Activated gamma-delta T cell (primary cell): ENCODE data around the gene SENP1.

Source experiments
- DNase-seq: peaks from one replicate; lab custom pipeline; 2025; lab: John Stamatoyannopoulos, UW

SENP1 gene

GRCh38 chr12:48067250-48067938 is 38.5 kb downstream of the SENP1 start:
- no peak for DNase-seq

GRCh38 chr12:48065041-48065440 is 40.8 kb downstream of the SENP1 start:
- DNase-seq = no peak

DNA sequence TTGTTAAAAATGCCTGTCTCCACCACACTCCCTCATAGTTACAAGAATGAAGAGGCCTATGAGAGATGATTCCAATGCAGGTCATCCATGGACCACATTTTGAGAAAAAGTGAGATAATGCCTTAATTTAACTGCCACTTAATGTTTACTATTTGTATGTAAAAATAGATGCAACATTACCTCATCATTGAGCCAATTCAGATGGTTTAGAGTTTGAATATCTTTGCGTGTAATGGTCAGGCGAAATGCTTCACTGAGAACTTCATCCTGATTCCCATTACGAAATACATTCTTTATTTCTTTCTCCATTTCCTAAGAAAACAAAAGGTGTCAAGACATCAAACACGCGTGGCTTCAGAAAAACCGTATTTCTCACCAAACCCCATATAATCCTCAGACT is 42.3 kb downstream of the SENP1 start:
- DNase-seq = no peak

DNA sequence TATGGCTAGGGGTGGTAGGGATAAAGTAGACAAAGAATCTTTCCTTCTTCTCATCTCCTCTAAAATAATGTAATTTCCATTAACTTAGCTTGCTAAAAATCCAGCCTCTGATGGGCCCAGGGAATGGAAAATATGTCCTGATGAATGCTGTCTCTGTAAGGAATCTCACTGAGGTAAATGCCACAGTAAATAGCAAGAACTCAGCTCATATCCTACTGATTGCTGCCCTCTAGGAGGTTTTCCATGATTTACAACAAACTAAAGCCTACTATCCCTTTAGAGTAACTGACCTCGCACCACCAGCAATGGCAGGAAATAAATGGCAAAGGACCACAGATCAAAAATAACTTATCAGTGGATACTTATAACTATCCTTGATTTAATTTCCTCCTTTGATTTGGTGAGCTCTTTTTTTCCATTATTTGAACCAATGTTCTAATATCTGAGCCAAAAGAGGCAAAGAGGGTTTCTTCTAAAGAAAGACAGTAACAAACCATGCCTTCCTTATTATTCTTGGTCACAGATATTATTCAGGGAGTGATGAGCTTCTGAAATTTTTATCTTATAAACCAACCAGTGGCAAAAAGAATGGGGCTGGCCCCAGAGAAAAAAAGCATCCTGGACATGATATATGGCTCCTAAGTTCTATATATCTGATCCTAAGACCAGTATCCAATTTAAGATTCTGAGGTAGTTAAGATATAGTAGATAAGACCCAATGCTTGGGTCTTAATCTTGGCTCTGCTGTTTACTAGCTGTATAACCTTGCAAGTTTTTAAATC is 43.8 kb downstream of the SENP1 start:
- no peak for DNase-seq

DNA sequence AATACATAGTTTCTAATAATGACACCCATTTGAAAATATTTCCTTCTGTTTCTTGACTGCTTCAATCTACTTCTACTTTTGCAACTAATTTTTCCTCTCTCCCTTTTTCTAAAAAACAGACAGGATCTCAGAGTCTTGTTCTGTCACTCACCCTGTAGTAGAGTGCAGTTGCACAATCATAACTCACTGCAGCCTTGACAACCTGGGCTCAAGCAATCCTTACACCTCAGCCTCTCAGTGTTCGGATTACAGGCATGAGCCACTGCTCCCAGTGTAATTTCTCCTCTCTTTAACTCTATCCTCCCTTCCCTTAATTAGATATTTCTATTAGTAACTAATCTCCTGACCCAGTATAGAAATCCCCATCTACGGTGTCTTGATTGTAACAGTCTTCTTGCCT is 45.4 kb downstream of the SENP1 start:
- no peak for DNase-seq

DNA sequence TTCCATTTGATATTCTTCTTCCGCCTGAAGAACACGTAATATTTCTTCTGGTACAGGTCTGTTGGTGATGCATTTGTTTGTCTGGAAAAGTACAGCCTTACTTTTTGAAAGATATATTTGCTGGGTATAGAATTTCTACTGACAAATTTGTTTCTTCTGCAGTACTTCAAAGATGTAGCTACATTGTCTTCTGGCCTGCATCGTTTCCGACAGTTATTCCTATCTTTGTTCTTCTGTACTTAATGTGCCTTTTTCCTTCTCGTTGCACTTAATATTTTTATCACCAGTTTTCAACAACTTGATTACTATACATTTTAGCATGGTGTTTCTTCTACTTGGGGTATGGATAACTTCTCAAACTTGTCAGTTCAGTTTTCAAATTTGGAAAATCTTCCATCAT is 47.1 kb downstream of the SENP1 start:
- DNase-seq = no peak

DNA sequence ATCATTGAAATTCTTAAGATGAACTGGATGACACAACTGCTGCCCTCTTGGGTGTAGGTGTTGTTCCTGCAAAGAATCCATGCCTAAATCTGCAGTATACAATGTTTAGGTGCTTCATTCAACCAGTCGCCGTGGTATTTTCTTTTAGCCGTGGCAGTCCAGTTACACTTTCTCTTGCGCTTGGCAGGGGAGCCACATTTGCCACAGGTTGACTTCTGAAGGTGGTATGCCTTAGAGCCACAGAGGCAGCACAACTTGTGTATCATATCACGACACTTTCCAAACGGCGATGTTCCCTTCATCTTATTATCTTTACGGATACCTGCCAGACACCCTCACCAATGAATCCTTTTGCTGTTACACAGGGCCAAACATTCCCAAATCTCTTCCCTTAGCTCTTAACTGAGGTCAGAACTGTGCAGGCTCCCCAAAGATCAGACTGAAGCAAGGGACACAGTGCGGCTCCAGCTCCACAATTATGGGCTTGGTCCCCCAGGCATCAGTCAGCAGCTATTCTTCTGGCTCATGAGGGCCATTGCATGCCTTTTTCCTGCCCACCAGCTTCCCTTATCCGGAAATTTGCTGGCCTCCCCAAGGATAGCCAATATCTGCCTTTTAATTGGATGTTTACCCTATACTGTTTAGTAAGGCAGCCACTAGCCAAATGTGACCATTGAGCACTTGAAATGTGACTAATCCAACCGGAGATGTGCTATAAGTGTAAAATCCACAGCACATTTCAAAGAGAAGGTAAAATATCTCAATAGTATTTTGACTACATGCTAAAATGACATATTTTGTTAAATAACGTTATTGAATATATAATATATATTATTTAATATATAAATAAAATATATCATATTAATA is 50.7 kb downstream of the SENP1 start:
- no peak for DNase-seq

DNA sequence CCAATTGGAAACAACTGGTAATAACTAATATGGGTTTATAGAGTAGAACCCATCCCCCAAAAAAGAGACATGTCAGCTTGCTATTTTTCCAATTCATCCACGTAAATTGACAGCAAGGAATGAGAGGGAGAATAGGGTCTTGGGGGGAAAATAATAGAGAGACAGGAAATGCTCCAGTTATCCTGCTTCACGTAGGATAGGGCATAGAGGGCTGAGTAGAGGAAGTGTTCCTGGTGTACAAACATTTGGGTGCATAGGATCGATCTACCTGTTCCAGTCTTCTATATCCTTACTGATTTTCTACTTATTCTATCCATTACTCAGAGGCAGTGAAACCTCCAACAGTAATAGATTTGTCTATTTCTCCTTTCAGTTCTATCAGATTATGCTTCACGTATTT is 52.0 kb downstream of the SENP1 start:
- no peak for DNase-seq

DNA sequence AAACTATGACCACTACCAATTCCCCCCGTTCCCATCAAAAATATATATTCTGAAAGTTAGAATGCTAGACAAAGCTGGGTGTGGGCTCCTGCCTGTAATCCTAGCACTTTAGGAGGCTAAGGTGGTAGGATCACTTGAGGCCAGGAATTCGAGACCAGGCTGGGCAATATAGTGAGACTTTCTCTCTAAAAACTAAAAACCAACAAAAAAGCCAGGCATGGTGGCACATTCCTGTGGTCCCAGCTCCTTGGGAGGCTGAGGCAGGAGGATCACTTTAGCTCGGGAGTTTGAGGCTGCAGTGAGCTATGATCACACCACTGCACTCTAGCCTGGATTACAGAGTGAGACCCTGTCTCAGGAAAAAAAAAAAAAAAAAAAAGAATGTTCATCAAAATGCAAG is 52.8 kb downstream of the SENP1 start:
- DNase-seq = no peak

- no peak for DNase-seq
Observed at GRCh38 chr12:48051681-48052080, 54.2 kb downstream of the SENP1 start.

DNA sequence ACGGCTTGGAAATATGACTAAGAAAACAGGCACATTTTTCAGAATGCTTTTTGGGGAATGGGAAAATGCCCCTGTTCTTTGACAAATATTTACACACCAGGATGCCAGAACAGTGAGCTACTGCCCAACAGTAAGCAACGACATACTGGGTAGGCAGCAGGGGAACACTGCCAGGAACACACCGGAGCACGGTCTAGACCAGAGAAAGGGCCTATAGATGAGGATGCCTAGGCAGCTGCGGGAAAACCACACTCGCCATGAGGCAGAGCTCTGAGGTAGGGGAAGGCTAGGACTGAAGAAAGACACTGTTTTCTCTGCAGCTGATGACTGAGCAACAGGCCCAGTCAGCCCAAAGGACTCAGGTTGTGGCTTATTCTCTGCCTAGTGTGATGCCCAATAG is 55.7 kb downstream of the SENP1 start:
- no peak for DNase-seq

GRCh38 chr12:48045965-48046518 is 59.8 kb downstream of the SENP1 start:
- DNase-seq = no peak

DNA sequence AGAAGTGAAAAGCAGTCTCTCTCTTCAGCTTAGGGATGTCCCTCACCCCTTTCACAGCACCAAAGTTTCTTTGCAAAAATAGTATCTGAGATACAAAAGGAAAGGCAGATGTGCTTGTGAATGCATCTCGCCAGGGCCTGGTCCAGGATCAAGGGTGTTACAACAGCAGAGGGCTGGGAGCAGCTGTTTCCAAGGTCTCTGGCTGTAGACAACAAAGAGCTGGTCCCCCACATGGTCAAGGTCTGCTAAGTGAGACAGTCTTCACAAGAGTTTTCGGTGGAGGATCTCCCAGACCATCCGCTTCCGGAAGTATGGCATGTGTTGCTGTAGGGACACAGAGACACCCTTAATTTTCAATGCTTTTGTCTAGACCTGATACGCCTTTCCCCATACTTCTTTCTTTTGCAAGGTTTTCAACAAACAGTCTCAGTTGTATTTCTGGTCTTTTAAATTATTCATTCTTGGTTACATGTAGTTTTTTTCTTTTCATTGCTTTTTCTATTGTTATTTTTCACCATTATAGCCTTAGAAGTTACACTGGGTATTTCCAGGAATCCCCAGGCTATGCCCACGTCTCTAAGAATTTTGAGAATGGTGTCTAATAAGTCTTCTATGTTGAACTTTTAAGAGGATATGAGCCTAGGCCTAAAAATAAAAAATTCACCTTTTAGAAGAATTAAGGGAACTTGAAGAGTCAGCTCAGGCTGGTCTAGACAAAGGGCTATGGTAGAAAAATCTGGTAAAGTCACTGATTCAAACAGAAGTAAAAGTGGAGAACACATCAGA is 60.6 kb downstream of the SENP1 start:
- DNase-seq = no peak

DNA sequence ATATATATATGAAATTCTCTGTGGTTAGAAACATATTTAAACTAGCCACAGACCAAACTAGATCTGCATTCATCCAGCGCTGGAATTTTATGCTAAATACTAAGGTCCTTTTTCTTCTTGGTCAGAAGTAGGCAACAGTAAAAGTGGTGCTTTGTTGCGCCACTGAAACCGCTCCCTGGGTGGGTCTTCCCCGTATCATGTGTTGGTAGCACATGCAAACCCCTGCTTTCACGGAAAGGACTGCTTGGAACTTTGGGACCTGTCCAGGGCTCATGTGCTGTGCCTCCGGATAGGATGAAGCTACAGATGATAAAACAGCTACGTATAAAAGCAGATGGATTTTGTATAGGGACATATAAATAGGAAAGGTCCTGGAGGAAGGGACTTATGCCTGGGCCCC is 61.5 kb downstream of the SENP1 start:
- no peak for DNase-seq

DNA sequence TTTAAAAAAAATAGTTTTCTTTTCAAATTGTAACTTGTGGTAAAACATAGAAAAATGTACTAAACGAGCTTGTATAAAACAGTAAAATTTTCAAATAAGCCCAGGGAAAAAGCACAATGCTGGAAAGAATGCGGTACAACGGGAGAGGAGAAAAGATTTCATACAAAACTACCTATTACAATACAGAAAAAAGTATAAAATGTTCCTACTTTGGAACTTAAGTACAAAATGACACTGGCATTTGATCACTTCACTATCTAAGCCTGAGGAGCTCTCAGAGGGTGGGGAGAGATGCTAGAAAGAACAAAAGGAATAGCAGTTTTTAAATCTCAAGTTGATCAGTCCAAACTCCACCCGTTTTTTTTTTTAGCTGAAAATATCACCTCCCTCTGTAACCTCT is 62.1 kb downstream of the SENP1 start:
- DNase-seq = no peak

DNA sequence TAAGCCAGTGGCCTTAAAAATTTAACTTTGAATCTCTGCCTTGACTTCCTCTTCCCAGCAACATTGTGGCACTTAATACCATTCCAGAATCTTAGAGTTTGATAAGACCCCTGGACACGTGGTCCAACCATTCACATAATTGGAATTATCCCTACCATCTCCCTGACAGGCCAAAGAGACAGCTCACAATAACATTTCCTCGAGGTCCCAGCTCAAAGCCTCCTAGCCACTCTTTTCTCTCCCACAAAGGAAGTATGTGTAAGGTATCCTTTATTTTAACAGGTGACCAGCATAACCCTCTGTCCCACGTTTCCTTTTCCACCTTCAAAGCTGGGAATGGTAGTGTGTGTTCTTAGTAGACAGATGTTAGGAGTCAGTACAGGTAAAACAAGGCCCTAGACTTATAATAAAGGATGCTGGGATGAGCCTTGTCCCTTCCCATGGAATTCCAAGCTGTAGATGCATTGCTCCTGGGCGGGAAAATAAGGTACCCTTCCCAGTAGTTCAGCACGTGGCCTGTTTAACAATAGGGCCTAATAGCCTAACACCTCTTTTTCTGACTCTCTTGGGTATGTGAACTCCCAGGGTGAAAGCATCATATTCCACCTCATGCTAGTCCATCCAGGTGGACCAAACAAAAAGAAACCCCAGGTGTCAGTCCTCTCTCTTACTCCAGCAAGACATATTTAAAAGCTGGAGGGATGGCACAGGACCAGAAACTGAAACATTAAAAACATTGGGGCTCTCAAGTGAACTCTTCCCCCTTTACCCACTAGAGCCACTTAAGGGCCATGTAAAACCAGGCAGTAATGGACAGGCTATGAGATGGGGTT is 64.1 kb downstream of the SENP1 start:
- no peak for DNase-seq

GRCh38 chr12:48040354-48040753 is 65.5 kb downstream of the SENP1 start:
- DNase-seq = no peak

DNA sequence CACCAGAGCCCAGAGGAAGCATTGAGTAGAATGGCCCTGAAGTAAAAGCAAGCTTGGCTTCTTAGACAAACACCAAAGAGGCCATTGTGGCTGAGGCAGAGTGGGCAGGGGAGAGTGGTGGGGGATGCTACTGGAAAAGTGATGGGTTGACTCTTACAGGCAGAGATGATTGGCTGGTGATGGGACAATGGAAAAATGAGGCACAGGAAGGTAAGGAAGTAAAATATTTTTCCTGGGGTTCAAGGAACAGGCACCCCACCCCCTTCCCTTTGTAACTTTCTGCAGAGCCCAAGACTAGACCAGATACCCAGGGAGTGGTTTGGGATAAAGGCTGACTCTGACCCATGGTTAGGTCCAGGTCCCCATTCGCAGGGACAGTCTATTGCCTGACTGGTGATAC is 66.7 kb downstream of the SENP1 start:
- no peak for DNase-seq

- no peak for DNase-seq
Observed at GRCh38 chr12:48038085-48038484, 67.8 kb downstream of the SENP1 start.

DNA sequence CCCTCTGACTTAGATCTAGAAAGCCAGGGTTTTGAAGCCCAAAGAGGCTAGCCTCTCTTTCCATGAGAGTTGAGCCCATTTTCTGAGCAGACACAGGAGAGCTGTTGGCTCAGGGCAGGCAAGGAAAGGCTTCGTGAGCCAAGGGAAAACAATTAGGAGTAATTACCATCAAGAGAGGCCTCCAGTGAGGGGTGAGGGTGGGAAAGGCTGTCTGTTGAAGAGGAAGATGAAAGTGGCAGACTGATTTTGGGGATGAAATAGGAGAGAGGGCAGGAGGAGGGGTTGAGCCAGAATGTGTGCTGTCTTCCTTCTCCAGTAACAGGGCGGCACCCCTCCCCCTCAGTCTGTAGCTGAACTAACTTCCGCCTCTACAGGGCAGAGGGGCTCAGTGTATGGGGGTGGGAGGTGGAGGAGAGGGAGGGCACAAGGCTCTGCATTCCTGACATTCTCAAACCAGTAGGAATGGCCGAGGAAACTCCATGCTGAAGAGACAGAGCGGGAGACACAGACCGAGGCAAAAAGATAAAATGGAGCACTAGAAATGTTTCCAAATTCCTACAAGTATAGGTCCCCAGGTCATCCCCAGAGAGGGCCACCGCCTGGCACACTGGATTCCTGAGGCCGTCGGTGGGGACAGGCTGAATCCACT is 68.5 kb downstream of the SENP1 start:
- DNase-seq = no peak
